HCT116 (cell line): ENCODE measurements around the gene TOP1.
A peak's percentile ranks its signal among the peaks of the same experiment; 100 is the strongest.

Experiments
- ATF3 ChIP-seq: IDR thresholded peaks from 2 replicates; pipeline ENCODE4 v1.6.1; 2012
- CEBPB ChIP-seq: IDR thresholded peaks from 2 replicates; pipeline ENCODE4 v1.6.1; 2012; ENCODE audit warnings: low read depth
- CTCF ChIP-seq, 3 experiments: fragments of 200-600 bp in 1 of 3; sonication (generic) in 1 of 3; IDR thresholded peaks in 2 of 3; conservative IDR thresholded peaks in 1 of 3; 2 replicates each; pipeline ENCODE4 v1.5.1; 2012 to 2017; ENCODE audit warnings: low read depth in 2 of 3, low read length in 2 of 3, antibody characterized with exemption in 1 of 3, borderline replicate concordance in 1 of 3, control low read depth in 1 of 3, mild to moderate bottlenecking in 1 of 3, mixed read lengths in 1 of 3, mixed run types in 1 of 3, moderate library complexity in 1 of 3; ENCODE audit not compliant: insufficient read depth in 1 of 3
- EZH2 ChIP-seq: fragments of 200-600 bp; sonication (generic); IDR thresholded peaks from 2 replicates; pipeline ENCODE4 v1.6.1; 2017; ENCODE audit warnings: antibody characterized with exemption, mixed run types
- EZH2phosphoT487 ChIP-seq: fragments of 200-600 bp; IDR thresholded peaks from 2 replicates; pipeline ENCODE4 v1.6.1; 2018; ENCODE audit warnings: antibody characterized with exemption, borderline replicate concordance
- JUND ChIP-seq: IDR thresholded peaks from 2 replicates; pipeline ENCODE4 v1.6.1; 2012
- POLR2A ChIP-seq: IDR thresholded peaks from 2 replicates; pipeline ENCODE4 v1.7.0; 2011; ENCODE audit warnings: borderline replicate concordance; ENCODE audit not compliant: insufficient read depth, insufficient read length; ENCODE audit errors: extremely low read depth
- POLR2AphosphoS5 ChIP-seq: IDR thresholded peaks from 2 replicates; pipeline ENCODE4 v1.6.1; 2011; ENCODE audit warnings: mild to moderate bottlenecking, low read depth, low read length, moderate library complexity
- TF ChIP-seq, protein P1 (sequence below): IDR thresholded peaks from 2 replicates; pipeline ENCODE4 v1.6.1; 2012; ENCODE audit warnings: low read depth

GRCh38 chr20:41079066-41079465, 50.4 kb downstream of the TOP1 start:
- TF ChIP-seq EZH2 (no peak), CTCF (IDR thresholded peaks at IDR 0.05 in 2 of 3, conservative IDR thresholded peaks at IDR 0.05 in 1 of 3; ENCODE audit: borderline replicate concordance in 1 of 3, insufficient read depth in 1 of 3, low read depth in 2 of 3, low read length in 2 of 3) (no peak), JUND (no peak), ATF3 (no peak), EZH2phosphoT487 (no peak), POLR2A (no peak), CEBPB (no peak), POLR2AphosphoS5 (0 out of 2 replicates have a peak, but pooled peaks have one; percentile 8)
- TF ChIP-seq, protein P1, sequence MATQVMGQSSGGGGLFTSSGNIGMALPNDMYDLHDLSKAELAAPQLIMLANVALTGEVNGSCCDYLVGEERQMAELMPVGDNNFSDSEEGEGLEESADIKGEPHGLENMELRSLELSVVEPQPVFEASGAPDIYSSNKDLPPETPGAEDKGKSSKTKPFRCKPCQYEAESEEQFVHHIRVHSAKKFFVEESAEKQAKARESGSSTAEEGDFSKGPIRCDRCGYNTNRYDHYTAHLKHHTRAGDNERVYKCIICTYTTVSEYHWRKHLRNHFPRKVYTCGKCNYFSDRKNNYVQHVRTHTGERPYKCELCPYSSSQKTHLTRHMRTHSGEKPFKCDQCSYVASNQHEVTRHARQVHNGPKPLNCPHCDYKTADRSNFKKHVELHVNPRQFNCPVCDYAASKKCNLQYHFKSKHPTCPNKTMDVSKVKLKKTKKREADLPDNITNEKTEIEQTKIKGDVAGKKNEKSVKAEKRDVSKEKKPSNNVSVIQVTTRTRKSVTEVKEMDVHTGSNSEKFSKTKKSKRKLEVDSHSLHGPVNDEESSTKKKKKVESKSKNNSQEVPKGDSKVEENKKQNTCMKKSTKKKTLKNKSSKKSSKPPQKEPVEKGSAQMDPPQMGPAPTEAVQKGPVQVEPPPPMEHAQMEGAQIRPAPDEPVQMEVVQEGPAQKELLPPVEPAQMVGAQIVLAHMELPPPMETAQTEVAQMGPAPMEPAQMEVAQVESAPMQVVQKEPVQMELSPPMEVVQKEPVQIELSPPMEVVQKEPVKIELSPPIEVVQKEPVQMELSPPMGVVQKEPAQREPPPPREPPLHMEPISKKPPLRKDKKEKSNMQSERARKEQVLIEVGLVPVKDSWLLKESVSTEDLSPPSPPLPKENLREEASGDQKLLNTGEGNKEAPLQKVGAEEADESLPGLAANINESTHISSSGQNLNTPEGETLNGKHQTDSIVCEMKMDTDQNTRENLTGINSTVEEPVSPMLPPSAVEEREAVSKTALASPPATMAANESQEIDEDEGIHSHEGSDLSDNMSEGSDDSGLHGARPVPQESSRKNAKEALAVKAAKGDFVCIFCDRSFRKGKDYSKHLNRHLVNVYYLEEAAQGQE: no peak
